CD14-positive monocyte (primary cell): ENCODE measurements around the gene WASHC4. TPM values are rescaled to one million over a fixed set of nuclear protein-coding genes. Genes with fewer than 3 reads are reported as not detected.

Experiments
- DNase-seq, 3 donors: peaks; one replicate each; pipeline ENCODE4 v3.0.0-alpha.2; 2011 to 2022
- H2AFZ ChIP-seq: 2 replicates; pipeline ENCODE4 v1.6.0; 2012; ENCODE audit warnings: mild to moderate bottlenecking, low read depth, low read length, inconsistent platforms; ENCODE audit not compliant: insufficient read depth, poor library complexity, severe bottlenecking
- H3K27ac ChIP-seq, 2 donors: 1 replicate in 1 of 2; 2 replicates in 1 of 2; pipeline ENCODE4 v1.5.1; 2012 to 2013; ENCODE audit warnings: low read length in 2 of 2, control low read depth in 1 of 2, inconsistent platforms in 1 of 2, low read depth in 1 of 2, mild to moderate bottlenecking in 1 of 2
- H3K27me3 ChIP-seq, 2 donors: one replicate each; pipeline versions ENCODE4 v1.6.0 to v1.6.1; 2011 to 2013; ENCODE audit warnings: low read length in 2 of 2; ENCODE audit not compliant: control insufficient read depth in 2 of 2, insufficient read depth in 2 of 2
- H3K36me3 ChIP-seq, 2 donors: replicated peaks in 1 of 2; 1 replicate in 1 of 2; 2 replicates in 1 of 2; pipeline versions ENCODE4 v1.5.1 to v1.6.1; 2012 to 2013; ENCODE audit warnings: low read length in 2 of 2, control low read depth in 1 of 2, inconsistent platforms in 1 of 2, mild to moderate bottlenecking in 1 of 2; ENCODE audit not compliant: insufficient read depth in 2 of 2, control insufficient read depth in 1 of 2
- H3K4me1 ChIP-seq, 2 donors: 1 replicate in 1 of 2; 2 replicates in 1 of 2; pipeline versions ENCODE4 v1.5.1 to v1.6.1; 2012 to 2013; ENCODE audit warnings: low read length in 2 of 2, control low read depth in 1 of 2, inconsistent platforms in 1 of 2, mild to moderate bottlenecking in 1 of 2, moderate library complexity in 1 of 2; ENCODE audit not compliant: insufficient read depth in 2 of 2, control insufficient read depth in 1 of 2
- H3K4me2 ChIP-seq: replicated peaks from 2 replicates; pipeline ENCODE3; 2012; ENCODE audit warnings: low read length, moderate library complexity, mild to moderate bottlenecking; ENCODE audit not compliant: poor library complexity, severe bottlenecking; ENCODE audit errors: extremely low read depth
- H3K4me3 ChIP-seq, 3 experiments: fragments of 200-600 bp in 1 of 3; sonication (generic) in 1 of 3; replicated peaks in 1 of 3; 1 replicate in 2 of 3; 2 replicates in 1 of 3; pipeline ENCODE4 v1.5.1; 2011 to 2013; ENCODE audit warnings: low read length in 3 of 3, mild to moderate bottlenecking in 3 of 3, control low read depth in 2 of 3, low read depth in 2 of 3, inconsistent platforms in 1 of 3, moderate library complexity in 1 of 3
- H3K79me2 ChIP-seq: 2 replicates; pipeline ENCODE4 v1.6.0; 2012; ENCODE audit warnings: mild to moderate bottlenecking, control low read depth, inconsistent platforms, low read length, moderate library complexity; ENCODE audit not compliant: insufficient read depth
- H3K9ac ChIP-seq: 2 replicates; pipeline ENCODE4 v1.6.0; 2017; ENCODE audit warnings: low read length, mild to moderate bottlenecking; ENCODE audit not compliant: insufficient read depth, poor library complexity, severe bottlenecking
- H3K9me3 ChIP-seq, 2 donors: replicated peaks in 1 of 2; 1 replicate in 1 of 2; 2 replicates in 1 of 2; pipeline versions ENCODE4 v1.5.1 to v1.6.1; 2012 to 2013; ENCODE audit warnings: low read length in 2 of 2, control low read depth in 1 of 2; ENCODE audit not compliant: control insufficient read depth in 1 of 2, insufficient read depth in 1 of 2
- H4K20me1 ChIP-seq: 2 replicates; pipeline ENCODE4 v1.6.0; 2012; ENCODE audit warnings: mild to moderate bottlenecking, low read length, control low read depth, moderate library complexity; ENCODE audit not compliant: insufficient read depth
- H3K27ac Mint-ChIP-seq, 7 donors: one replicate each; pipeline ENCODE4 v1.8.0; 2020; ENCODE audit warnings: mild to moderate bottlenecking in 7 of 7, mixed read lengths in 7 of 7, moderate library complexity in 6 of 7, inconsistent platforms in 2 of 7
- H3K27me3 Mint-ChIP-seq, 3 donors: one replicate each; pipeline ENCODE4 v1.8.0; 2021 to 2022; ENCODE audit warnings: low read depth in 3 of 3, mild to moderate bottlenecking in 3 of 3, mixed read lengths in 3 of 3, moderate library complexity in 3 of 3, inconsistent platforms in 1 of 3
- H3K36me3 Mint-ChIP-seq, 2 donors: one replicate each; pipeline ENCODE4 v1.8.0; 2020; ENCODE audit warnings: mixed read lengths in 2 of 2, inconsistent platforms in 1 of 2, mild to moderate bottlenecking in 1 of 2
- H3K4me1 Mint-ChIP-seq: one replicate; pipeline ENCODE4 v1.8.0; 2020; ENCODE audit warnings: mild to moderate bottlenecking, mixed read lengths
- H3K4me3 Mint-ChIP-seq, 2 donors: one replicate each; pipeline ENCODE4 v1.8.0; 2020; ENCODE audit warnings: mild to moderate bottlenecking in 2 of 2, mixed read lengths in 2 of 2, moderate library complexity in 1 of 2
- H3K9me3 Mint-ChIP-seq, 7 donors: one replicate each; pipeline ENCODE4 v1.8.0; 2020 to 2022; ENCODE audit warnings: mixed read lengths in 7 of 7, mild to moderate bottlenecking in 6 of 7, moderate library complexity in 6 of 7, inconsistent platforms in 2 of 7
- WGBS: methylation state at CpG from one replicate; pipeline ENCODE4 v1.1.5; 2013; ENCODE audit warnings: missing lambda C conversion rate; ENCODE audit not compliant: insufficient coverage; 5-methylcytosine and 5-hydroxymethylcytosine counted together
- intact Hi-C, 2 donors: fragments of 100-400 bp; cut with micrococcal nuclease; formaldehyde crosslinking; loops; one replicate each; pipeline versions ENCODE4 v1.15.0 to v1.15.1; 2023
- polyA plus RNA-seq, 3 donors: library from polyadenylated mRNA; depleted of rRNA in 1 of 3; unstranded in 2 of 3; stranded (reverse) in 1 of 3; fragments of 300-500 nt in 2 of 3; fragments of >200 nt in 1 of 3; fragmentation: Illumina TruSeq in 2 of 3; gene quantifications; 1 replicate in 2 of 3; 2 replicates in 1 of 3; pipeline ENCODE4 v1.2.3, GENCODE V29; 2012 to 2021
- TF ChIP-seq, protein P1 (sequence below): fragments of 200-600 bp; IDR thresholded peaks from one replicate; pipeline ENCODE4 v1.8.0; 2022; ENCODE audit warnings: antibody characterized with exemption, mild to moderate bottlenecking

The WASHC4 gene
- polyA plus RNA-seq, 3 donors: 62.6 to 95.3 (median 69.0) TPM

- H3K9me3 Mint-ChIP-seq: peaks cover 0 to 9% (median 6%) of the 10 kb centered on the region in 7 donors
- H3K27ac ChIP-seq: no peak overlapping the region
- no peaks in the 10 kb centered on the region for H3K79me2 ChIP-seq
- TF ChIP-seq, protein P1, sequence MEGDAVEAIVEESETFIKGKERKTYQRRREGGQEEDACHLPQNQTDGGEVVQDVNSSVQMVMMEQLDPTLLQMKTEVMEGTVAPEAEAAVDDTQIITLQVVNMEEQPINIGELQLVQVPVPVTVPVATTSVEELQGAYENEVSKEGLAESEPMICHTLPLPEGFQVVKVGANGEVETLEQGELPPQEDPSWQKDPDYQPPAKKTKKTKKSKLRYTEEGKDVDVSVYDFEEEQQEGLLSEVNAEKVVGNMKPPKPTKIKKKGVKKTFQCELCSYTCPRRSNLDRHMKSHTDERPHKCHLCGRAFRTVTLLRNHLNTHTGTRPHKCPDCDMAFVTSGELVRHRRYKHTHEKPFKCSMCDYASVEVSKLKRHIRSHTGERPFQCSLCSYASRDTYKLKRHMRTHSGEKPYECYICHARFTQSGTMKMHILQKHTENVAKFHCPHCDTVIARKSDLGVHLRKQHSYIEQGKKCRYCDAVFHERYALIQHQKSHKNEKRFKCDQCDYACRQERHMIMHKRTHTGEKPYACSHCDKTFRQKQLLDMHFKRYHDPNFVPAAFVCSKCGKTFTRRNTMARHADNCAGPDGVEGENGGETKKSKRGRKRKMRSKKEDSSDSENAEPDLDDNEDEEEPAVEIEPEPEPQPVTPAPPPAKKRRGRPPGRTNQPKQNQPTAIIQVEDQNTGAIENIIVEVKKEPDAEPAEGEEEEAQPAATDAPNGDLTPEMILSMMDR: no peak
- DNase-seq: no peak
- 90% methylated on average over 2 of the region's 6 CpGs for WGBS
- intact Hi-C loops: no loop called here
- no peaks in the 10 kb centered on the region for H3K9me3 ChIP-seq
- H3K27me3 Mint-ChIP-seq: peaks cover 3 to 5% (median 4%) of the 10 kb centered on the region in 3 donors
- no peak overlapping the region for H3K9ac ChIP-seq
- H3K4me1 Mint-ChIP-seq: peaks cover 8% of the 10 kb centered on the region
- H3K4me3 Mint-ChIP-seq: no peak overlapping the region
- no peak overlapping the region for H3K27ac Mint-ChIP-seq
- peaks cover 8 to 19% of the 10 kb centered on the region in 2 donors for H3K4me1 ChIP-seq
- H2AFZ ChIP-seq: no peak overlapping the region
- no peak overlapping the region for H3K4me3 ChIP-seq
- H3K27me3 ChIP-seq: peaks cover 0 to 3% of the 10 kb centered on the region in 2 donors
- no peaks in the 10 kb centered on the region for H3K36me3 Mint-ChIP-seq
- H3K36me3 ChIP-seq: no peaks in the 10 kb centered on the region
- no peak overlapping the region for H3K4me2 ChIP-seq
- H4K20me1 ChIP-seq: no peaks in the 10 kb centered on the region
These were observed 22.0 kb upstream of the WASHC4 start for GRCh38 chr12:105085501-105085900.

GRCh38 chr12:105089817-105090216, 17.7 kb upstream of the WASHC4 start:
- 100% methylated on average over 1 of the region's 3 CpGs for WGBS
- Histone ChIP-seq H3K4me1 (no peaks in the 10 kb centered on the region), H3K27me3 (peaks cover 3 to 15% of the 10 kb centered on the region in 2 donors), H4K20me1 (no peaks in the 10 kb centered on the region), H3K4me3 (no peak overlapping the region), H3K27ac (no peak overlapping the region), H3K9ac (no peak overlapping the region), H3K4me2 (no peak overlapping the region), H3K9me3 (peaks cover 4 to 6% of the 10 kb centered on the region in 2 donors), H3K79me2 (no peaks in the 10 kb centered on the region), H2AFZ (no peak overlapping the region), H3K36me3 (no peaks in the 10 kb centered on the region)
- no peak overlapping the region for H3K4me3 Mint-ChIP-seq
- H3K27ac Mint-ChIP-seq: no peak overlapping the region
- H3K9me3 Mint-ChIP-seq: peaks cover 3 to 24% (median 13%) of the 10 kb centered on the region in 7 donors
- intact Hi-C loops: no loop called here
- peaks cover 6 to 15% (median 7%) of the 10 kb centered on the region in 3 donors for H3K27me3 Mint-ChIP-seq
- no peaks in the 10 kb centered on the region for H3K4me1 Mint-ChIP-seq
- H3K36me3 Mint-ChIP-seq: peaks cover 0 to 1% of the 10 kb centered on the region in 2 donors
- DNase-seq: no peak
- TF ChIP-seq, protein P1: no peak
